MV-4-11 (cell line): ENCODE measurements around the gene DCDC2C.
"Not testable (repeated sequence)": the region's sequence is repeated elsewhere in the genome, so short reads cannot be mapped to it uniquely, and the experiment has no call there.

Experiments used
- DNase-seq: peaks from one replicate; lab custom pipeline; 2025; lab: John Stamatoyannopoulos, UW

DCDC2C gene

GRCh38 chr2:3703236-3703756 lies at the start of gene DCDC2C:
TSS of gene DCDC2C (plus strand) at chr2:3703575. CDS start at chr2:3703752, 177 bp downstream.
- no peak for DNase-seq

GRCh38 chr2:3654011-3654410 lies 49.4 kb upstream of the DCDC2C start:
- DNase-seq: no peak

- DNase-seq: no peak
Measured at GRCh38 chr2:3654531-3655225, 48.7 kb upstream of the DCDC2C start.

GRCh38 chr2:3655871-3656761 lies 47.3 kb upstream of the DCDC2C start:
- no peak for DNase-seq

DNA sequence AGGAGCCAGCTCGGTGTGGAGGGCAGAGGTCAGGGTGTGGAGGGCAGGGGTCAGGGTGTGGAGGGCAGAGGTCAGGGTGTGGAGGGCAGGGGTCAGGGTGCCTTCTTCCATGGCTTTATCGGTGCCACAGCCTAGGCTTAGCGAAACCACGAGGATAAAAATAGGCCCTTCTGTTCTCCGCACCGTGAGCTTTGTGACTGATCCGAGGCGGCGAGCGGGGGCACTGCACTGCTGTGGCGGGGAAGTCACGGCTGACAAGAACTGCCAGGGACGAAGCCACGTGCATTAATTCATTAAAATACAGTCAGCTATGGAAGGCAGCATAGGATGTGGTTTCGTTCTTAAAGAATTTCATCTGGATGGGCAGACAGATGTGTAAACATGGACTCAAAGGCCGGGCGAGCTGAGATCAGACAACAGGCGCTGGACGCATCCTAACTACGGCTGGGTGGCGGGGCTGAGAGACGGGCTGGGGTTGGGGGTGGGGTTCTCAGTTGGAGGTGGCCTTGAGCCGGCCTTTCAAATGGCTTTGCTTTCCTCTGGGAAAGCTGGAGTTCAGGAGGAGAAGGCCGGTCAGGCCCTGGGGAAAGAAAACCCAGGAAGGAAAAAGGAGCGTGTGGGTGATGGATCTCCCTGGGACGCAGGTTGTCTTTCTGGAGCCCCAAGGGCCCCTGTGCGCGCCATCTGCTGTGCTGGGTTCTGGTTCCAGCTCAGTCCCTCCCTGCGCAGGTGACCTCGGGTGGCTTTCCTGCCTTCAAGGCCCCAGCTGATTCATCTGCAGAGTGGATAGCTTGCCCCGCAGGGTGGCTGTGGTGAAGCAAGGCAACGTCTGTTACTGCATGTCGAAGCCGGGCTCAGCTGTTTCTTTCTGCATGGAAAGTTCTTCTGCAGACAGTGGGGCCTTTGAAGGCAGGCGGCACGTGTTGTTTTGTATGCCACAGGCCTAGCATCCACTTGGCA lies 46.3 kb upstream of the DCDC2C start:
- DNase-seq: peak; percentile 28

DNA sequence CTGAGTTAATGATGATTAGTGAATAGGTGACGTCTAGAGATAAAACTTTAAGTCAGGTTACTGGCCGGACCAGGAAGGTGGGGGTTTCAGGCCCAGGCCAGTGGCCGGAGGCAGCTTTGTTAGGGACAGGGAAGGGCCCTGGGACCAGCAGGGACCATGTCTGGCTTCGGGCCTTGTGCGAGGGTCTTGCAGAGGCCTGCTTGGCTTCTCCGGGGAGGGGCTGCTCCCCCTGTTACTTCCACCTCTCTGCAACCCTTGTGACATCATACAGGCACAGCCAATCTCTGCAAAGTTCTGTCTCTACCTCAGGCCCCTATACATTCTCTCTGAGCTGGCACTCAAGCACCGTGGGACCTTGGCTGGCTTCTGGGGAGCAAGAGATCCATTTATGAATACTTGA lies 45.5 kb upstream of the DCDC2C start, which contains the start of gene ALLC:
TSS of gene ALLC (plus strand) at position 320 of the 400 bp plus-strand sequence. CDS start 12,958 bp downstream, outside the sequence.
- no peak for DNase-seq

DNA sequence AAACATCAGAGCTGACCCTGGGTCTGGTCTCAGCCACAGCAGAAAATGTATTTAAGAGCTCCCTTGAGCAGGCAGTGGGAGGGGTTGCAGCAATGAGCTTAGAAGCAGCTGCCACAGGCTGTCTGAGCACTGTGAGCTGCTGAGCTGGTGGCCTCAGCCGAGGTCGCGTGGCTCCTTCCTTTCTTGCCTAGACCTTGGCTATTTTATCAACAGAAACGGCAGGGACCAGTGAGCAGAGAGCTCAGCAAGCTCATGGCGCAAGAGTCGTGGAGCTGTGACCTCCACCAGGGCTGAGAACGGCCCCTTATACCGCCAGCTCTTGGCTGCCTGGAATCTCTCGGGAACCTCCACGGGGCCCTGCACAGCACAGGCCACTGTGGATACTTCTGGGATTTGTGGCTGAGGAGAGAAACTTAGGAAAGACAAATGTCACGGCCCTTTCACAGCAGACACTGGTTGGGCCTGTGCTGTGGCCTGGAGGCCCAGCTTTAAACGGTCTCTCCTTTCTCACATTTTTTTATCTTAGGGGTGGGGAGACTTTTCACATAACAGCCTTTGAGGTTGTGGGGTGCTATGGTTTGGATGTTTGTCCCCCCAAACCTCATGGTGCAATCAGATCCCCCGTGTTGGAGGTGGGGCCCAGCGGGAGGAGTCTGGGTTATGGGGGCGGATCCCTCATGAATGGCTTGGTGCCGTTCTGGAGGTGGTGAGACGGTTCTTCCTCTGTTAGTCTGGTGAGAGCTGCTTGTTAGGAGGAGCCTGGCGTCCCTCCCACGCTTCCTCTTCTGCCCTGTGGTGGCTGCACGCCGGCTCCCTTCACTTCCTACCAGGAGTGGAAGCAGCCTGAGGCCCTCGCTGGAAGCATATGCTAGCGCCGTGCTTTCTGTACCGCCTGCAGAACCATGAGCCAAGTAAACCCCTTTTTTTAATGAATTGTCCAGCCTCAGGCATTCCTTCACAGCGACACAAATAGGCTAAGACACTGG lies 43.6 kb upstream of the DCDC2C start:
- DNase-seq: no peak

DNA sequence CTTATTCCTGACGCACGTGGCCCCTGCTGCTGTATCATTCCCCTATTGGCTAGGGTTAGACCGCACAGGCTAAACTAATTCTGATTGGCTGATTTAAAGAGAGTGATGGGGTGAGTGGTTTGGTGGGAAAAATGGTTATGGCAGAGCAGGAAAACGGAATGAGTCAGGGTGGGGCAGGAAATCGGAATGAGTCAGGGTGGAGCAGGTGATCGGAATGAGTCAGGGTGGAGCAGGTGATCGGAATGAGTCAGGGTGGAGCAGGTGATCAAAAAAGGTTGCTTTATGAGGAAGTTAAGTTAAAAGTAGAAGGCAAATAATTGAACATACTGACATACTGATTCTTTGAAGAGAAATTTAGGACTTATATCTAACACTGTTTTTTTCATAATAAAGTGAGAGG lies 42.7 kb upstream of the DCDC2C start:
- not testable (repeated sequence) for DNase-seq

- no peak for DNase-seq
Measured at GRCh38 chr2:3661149-3661660, 42.2 kb upstream of the DCDC2C start.

DNA sequence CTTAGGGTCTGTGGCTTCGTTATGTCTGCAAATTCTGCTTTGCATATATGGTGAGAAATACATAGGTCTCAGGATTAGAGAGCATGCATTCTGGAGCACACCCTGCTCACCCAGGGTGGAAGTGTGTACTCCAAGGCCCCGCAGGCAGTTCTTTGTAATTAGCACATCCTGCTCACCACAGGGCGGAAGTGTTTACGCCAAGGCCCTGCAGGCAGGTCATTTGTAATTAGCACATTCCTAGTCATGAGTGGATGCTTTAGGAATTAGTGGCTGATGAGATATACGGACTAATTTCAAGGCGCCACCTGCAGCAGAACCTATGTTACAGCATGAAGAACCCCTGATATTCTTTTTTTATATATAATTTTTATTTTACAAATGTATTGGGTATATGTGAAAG lies 41.1 kb upstream of the DCDC2C start:
- peak; percentile 20 for DNase-seq

- no peak for DNase-seq
Measured at GRCh38 chr2:3664118-3664517, 39.3 kb upstream of the DCDC2C start.

DNA sequence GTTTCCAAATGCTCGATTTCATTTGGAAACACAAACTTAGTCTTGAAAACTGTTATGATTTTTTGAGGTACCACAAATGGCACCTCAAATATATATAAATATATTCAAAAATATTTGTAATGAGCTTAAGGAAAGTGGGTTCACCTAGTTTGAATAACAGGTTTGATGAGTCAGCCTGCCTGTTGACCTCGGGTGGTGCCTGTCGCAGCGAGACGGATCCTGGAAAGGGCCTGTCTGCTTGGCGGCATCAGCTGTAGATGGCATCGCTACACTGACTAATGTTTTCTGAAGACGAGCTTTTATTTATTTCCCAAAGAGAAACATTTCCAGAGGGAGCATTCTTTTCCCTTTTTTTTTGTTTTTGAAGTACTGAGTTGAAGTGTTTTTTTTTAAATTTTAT lies 38.5 kb upstream of the DCDC2C start:
- no peak for DNase-seq

DNA sequence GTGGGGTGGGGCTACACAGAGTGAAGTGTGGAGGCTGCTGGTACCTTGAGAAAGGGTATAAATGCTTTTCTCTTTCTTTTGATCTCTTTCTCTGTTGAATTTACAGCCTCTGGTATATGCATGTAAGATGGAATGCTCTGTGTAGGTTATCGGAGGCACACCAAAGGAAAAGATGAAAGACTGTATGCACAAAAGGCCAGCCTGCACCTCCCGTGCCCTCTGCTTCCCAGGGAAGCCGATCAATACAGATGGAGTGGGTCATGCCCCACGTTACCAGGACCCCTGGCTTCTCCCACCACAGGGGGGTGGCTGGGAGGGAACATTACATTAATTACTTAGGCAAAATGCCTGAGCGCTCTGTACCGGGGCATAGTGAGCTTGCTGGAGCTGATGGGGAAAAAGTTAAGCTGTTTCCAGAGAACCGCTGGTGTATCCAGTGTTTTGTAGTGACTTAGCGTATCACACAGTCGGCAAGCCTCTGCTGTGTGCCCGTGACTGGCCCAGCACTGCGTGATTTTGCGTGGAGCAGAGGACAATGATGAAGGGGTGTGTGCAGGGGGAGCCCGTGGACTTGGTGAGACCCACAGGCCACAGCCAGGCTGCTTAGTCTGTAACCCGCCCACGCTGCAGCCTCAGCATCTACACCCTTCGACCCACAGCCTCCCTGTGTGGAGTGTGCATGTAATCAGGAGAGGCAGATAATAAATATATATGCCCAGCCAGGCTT lies 37.3 kb upstream of the DCDC2C start:
- DNase-seq: no peak

DNA sequence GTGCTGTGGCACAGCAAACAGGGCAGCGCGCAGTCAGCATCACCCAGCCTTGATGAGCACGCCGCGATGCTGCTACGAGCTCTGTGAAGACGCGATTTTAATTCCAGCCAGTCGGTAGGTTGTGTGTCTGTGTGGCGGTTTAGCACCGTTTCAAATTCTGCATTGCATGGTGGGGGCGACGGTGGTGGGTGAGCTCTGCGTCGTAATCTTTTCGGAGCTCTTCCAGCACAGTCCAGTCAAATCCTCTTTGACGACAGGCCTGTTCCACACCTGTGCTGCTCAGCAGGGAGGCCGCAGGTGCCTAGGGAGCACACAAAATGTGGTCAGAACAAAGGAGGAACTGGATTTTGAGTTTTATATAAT lies 36.8 kb upstream of the DCDC2C start:
- DNase-seq: no peak

DNA sequence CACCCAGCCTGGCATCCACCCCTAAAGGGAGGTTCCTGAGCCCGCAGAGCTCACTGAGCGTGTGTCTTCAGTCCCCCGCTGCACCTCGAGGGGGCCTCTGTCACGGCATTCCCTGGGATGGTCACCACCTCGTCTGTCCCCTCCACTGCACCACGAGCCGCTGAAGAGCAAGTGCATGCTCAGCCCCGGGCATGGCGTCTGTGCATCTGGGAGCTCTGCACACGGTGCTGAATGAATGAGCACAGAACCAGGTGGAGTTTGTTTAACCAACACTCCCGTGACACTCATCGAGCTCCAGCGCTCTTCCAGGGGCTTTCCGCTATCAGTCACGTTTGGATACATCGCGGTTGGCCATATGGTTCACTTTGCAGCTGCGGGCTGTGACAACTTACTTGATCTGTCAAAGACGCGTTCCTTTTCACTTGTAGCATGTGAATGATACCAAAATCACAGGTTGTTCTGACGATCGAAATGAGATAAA lies 36.2 kb upstream of the DCDC2C start:
- DNase-seq: no peak

DNA sequence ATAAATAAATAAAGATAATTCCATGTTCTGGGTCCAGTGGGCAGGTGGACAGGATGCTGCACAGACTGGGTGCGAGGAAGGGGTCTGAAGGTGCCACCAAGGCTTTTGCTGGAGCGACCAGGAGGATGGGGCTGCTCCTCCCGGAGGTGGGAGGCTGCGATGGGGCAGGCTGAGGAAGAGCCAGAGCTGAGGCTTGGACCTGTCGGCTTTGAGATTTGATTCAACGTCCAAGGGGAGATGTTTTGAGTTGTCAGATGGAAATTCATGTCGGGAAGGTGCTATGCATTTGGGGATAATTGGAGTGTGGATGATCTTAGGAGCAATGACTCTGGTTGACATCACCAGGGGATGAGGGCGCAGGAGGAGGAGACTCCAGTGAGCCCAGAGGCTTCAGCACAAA lies 33.7 kb upstream of the DCDC2C start:
- DNase-seq: no peak

- no peak for DNase-seq
Measured at GRCh38 chr2:3670376-3670775, 33.0 kb upstream of the DCDC2C start.

DNA sequence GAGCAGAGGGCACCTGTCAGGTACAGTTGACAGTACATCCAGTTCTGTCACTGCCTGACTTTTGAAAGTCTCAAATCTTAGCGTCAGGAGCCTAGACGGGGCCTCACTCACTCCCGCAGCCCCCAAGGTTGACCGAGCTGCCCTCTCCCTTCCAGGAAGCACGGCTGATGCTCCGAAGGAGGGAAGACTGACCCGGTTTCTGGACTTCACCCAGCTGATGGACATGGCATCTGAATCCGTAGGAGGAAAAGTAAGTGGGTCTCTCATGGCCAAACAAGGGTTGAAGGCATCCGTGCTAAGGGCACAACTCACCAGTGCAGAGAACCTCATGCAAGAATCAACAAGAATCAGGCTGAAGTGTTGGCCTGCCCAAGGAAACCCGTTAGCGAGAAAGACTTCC lies 32.4 kb upstream of the DCDC2C start:
- DNase-seq: no peak

- DNase-seq: no peak
Measured at GRCh38 chr2:3672861-3673678, 30.3 kb upstream of the DCDC2C start.
